ENCODE results near the gene BRSK2. TPM values are rescaled to one million over a fixed set of nuclear protein-coding genes. Genes with fewer than 3 reads are reported as not detected.
"Not testable (repeated sequence)": the region's sequence is repeated elsewhere in the genome, so short reads cannot be mapped to it uniquely, and the experiment has no call there.

BRSK2 gene
- total RNA-seq, 1 donor from 2014 or later: 1.0 TPM

- Histone ChIP-seq H3K27ac (ENCODE audit: low read depth, low read length) (no peak overlapping the region), H3K4me3 (ENCODE audit: low read length in 3 of 3) (peak overlapping the region in 1 of 3 donors; percentile 29), H3K4me1 (ENCODE audit: control insufficient read depth in 3 of 3, insufficient read depth in 3 of 3, low read length in 3 of 3) (peaks cover 63 to 79% (median 74%) of the 10 kb centered on the region in 3 donors), H3K27me3 (ENCODE audit: control insufficient read depth in 3 of 3, insufficient read depth in 3 of 3, low read length in 3 of 3) (no peaks in the 10 kb centered on the region), H3K9me3 (ENCODE audit: control insufficient read depth in 3 of 3, low read length in 3 of 3) (no peaks in the 10 kb centered on the region), H3K36me3 (ENCODE audit: control insufficient read depth in 3 of 3, insufficient read depth in 3 of 3, low read length in 3 of 3) (peaks cover 0 to 6% (median 4%) of the 10 kb centered on the region in 3 donors), H3K9ac (ENCODE audit: low read depth in 1 of 3, low read length in 3 of 3) (peak overlapping the region in 2 of 3 donors; percentile 7 to 57)
Measured at GRCh38 chr11:1506981-1507380, 117.2 kb downstream of the BRSK2 start.

GRCh38 chr11:1507381-1508140, 117.8 kb downstream of the BRSK2 start:
- no peaks in the 10 kb centered on the region for H3K27me3 ChIP-seq (ENCODE audit: control insufficient read depth in 3 of 3, insufficient read depth in 3 of 3, low read length in 3 of 3)
- H3K36me3 ChIP-seq (ENCODE audit: control insufficient read depth in 3 of 3, insufficient read depth in 3 of 3, low read length in 3 of 3): peaks cover 0 to 6% (median 4%) of the 10 kb centered on the region in 3 donors
- peak overlapping the region in 2 of 3 donors; percentile 51 to 57 for H3K9ac ChIP-seq (ENCODE audit: low read depth in 1 of 3, low read length in 3 of 3)
- peaks cover 57 to 74% (median 68%) of the 10 kb centered on the region in 3 donors for H3K4me1 ChIP-seq (ENCODE audit: control insufficient read depth in 3 of 3, insufficient read depth in 3 of 3, low read length in 3 of 3)
- H3K4me3 ChIP-seq (ENCODE audit: low read length in 3 of 3): peak overlapping the region in 1 of 3 donors; percentile 13
- no peaks in the 10 kb centered on the region for H3K9me3 ChIP-seq (ENCODE audit: control insufficient read depth in 3 of 3, low read length in 3 of 3)
- no peak overlapping the region for H3K27ac ChIP-seq (ENCODE audit: low read depth, low read length)

GRCh38 chr11:1508491-1508891, 118.8 kb downstream of the BRSK2 start:
- Histone ChIP-seq H3K27me3 (ENCODE audit: control insufficient read depth in 3 of 3, insufficient read depth in 3 of 3, low read length in 3 of 3) (no peaks in the 10 kb centered on the region), H3K27ac (ENCODE audit: low read depth, low read length) (no peak overlapping the region), H3K4me1 (ENCODE audit: control insufficient read depth in 3 of 3, insufficient read depth in 3 of 3, low read length in 3 of 3) (peaks cover 49 to 70% (median 62%) of the 10 kb centered on the region in 3 donors), H3K9me3 (ENCODE audit: control insufficient read depth in 3 of 3, low read length in 3 of 3) (no peaks in the 10 kb centered on the region), H3K9ac (ENCODE audit: low read depth in 1 of 3, low read length in 3 of 3) (peak overlapping the region in 2 of 3 donors; percentile 20 to 45), H3K4me3 (ENCODE audit: low read length in 3 of 3) (no peak overlapping the region), H3K36me3 (ENCODE audit: control insufficient read depth in 3 of 3, insufficient read depth in 3 of 3, low read length in 3 of 3) (peaks cover 0 to 6% (median 4%) of the 10 kb centered on the region in 3 donors)

- Histone ChIP-seq H3K27ac (ENCODE audit: low read depth, low read length) (no peak overlapping the region), H3K4me1 (ENCODE audit: control insufficient read depth in 3 of 3, insufficient read depth in 3 of 3, low read length in 3 of 3) (peaks cover 49 to 70% (median 62%) of the 10 kb centered on the region in 3 donors), H3K4me3 (ENCODE audit: low read length in 3 of 3) (no peak overlapping the region), H3K9me3 (ENCODE audit: control insufficient read depth in 3 of 3, low read length in 3 of 3) (no peaks in the 10 kb centered on the region), H3K9ac (ENCODE audit: low read depth in 1 of 3, low read length in 3 of 3) (peak overlapping the region in 2 of 3 donors; percentile 8 to 33), H3K36me3 (ENCODE audit: control insufficient read depth in 3 of 3, insufficient read depth in 3 of 3, low read length in 3 of 3) (peaks cover 0 to 6% (median 4%) of the 10 kb centered on the region in 3 donors), H3K27me3 (ENCODE audit: control insufficient read depth in 3 of 3, insufficient read depth in 3 of 3, low read length in 3 of 3) (no peaks in the 10 kb centered on the region)
Measured at GRCh38 chr11:1508986-1509385, 119.3 kb downstream of the BRSK2 start.

- Histone ChIP-seq H3K9ac (ENCODE audit: low read depth in 1 of 3, low read length in 3 of 3) (peak overlapping the region in 1 of 3 donors; percentile 33), H3K9me3 (ENCODE audit: control insufficient read depth in 3 of 3, low read length in 3 of 3) (no peaks in the 10 kb centered on the region), H3K4me1 (ENCODE audit: control insufficient read depth in 3 of 3, insufficient read depth in 3 of 3, low read length in 3 of 3) (peaks cover 50 to 70% (median 62%) of the 10 kb centered on the region in 3 donors), H3K4me3 (ENCODE audit: low read length in 3 of 3) (no peak overlapping the region), H3K36me3 (ENCODE audit: control insufficient read depth in 3 of 3, insufficient read depth in 3 of 3, low read length in 3 of 3) (peaks cover 0 to 6% (median 4%) of the 10 kb centered on the region in 3 donors), H3K27me3 (ENCODE audit: control insufficient read depth in 3 of 3, insufficient read depth in 3 of 3, low read length in 3 of 3) (no peaks in the 10 kb centered on the region), H3K27ac (ENCODE audit: low read depth, low read length) (no peak overlapping the region)
Measured at GRCh38 chr11:1509626-1510255, 120.0 kb downstream of the BRSK2 start.

- H3K4me1 ChIP-seq (ENCODE audit: control insufficient read depth in 3 of 3, insufficient read depth in 3 of 3, low read length in 3 of 3): peaks cover 53 to 70% (median 63%) of the 10 kb centered on the region in 3 donors
Measured at GRCh38 chr11:1510351-1510750, 120.6 kb downstream of the BRSK2 start.

GRCh38 chr11:1510928-1511327, 121.2 kb downstream of the BRSK2 start:
- Histone ChIP-seq H3K9ac (ENCODE audit: low read depth in 1 of 3, low read length in 3 of 3) (no peak overlapping the region), H3K4me3 (ENCODE audit: low read length in 3 of 3) (no peak overlapping the region), H3K4me1 (ENCODE audit: control insufficient read depth in 3 of 3, insufficient read depth in 3 of 3, low read length in 3 of 3) (peaks cover 57 to 70% (median 66%) of the 10 kb centered on the region in 3 donors), H3K9me3 (ENCODE audit: control insufficient read depth in 3 of 3, low read length in 3 of 3) (no peaks in the 10 kb centered on the region), H3K27ac (ENCODE audit: low read depth, low read length) (no peak overlapping the region), H3K36me3 (ENCODE audit: control insufficient read depth in 3 of 3, insufficient read depth in 3 of 3, low read length in 3 of 3) (peaks cover 0 to 6% (median 4%) of the 10 kb centered on the region in 3 donors), H3K27me3 (ENCODE audit: control insufficient read depth in 3 of 3, insufficient read depth in 3 of 3, low read length in 3 of 3) (no peaks in the 10 kb centered on the region)

More at GRCh38 chr11:1510351-1510750, 120.6 kb downstream of the BRSK2 start:
- not testable (repeated sequence) for H3K9ac ChIP-seq (ENCODE audit: low read depth in 1 of 3, low read length in 3 of 3); H3K4me3 ChIP-seq (ENCODE audit: low read length in 3 of 3); H3K27ac ChIP-seq (ENCODE audit: low read depth, low read length); H3K27me3 ChIP-seq (ENCODE audit: control insufficient read depth in 3 of 3, insufficient read depth in 3 of 3, low read length in 3 of 3); H3K9me3 ChIP-seq (ENCODE audit: control insufficient read depth in 3 of 3, low read length in 3 of 3); H3K36me3 ChIP-seq (ENCODE audit: control insufficient read depth in 3 of 3, insufficient read depth in 3 of 3, low read length in 3 of 3)

- Histone ChIP-seq H3K4me1 (ENCODE audit: control insufficient read depth in 3 of 3, insufficient read depth in 3 of 3, low read length in 3 of 3) (peaks cover 54 to 70% (median 67%) of the 10 kb centered on the region in 3 donors), H3K27me3 (ENCODE audit: control insufficient read depth in 3 of 3, insufficient read depth in 3 of 3, low read length in 3 of 3) (no peaks in the 10 kb centered on the region), H3K27ac (ENCODE audit: low read depth, low read length) (no peak overlapping the region), H3K9me3 (ENCODE audit: control insufficient read depth in 3 of 3, low read length in 3 of 3) (no peaks in the 10 kb centered on the region), H3K4me3 (ENCODE audit: low read length in 3 of 3) (no peak overlapping the region), H3K9ac (ENCODE audit: low read depth in 1 of 3, low read length in 3 of 3) (no peak overlapping the region), H3K36me3 (ENCODE audit: control insufficient read depth in 3 of 3, insufficient read depth in 3 of 3, low read length in 3 of 3) (peaks cover 0 to 6% (median 4%) of the 10 kb centered on the region in 3 donors)
Measured at GRCh38 chr11:1511937-1512496, 122.3 kb downstream of the BRSK2 start.

All from skeletal muscle tissue (tissue), 4 donors.